ENCODE data around the gene EMC8.

The EMC8 gene

GRCh38 chr16:85752511-85753420 is 46.6 kb downstream of the EMC8 start:
- DNase-seq = no peak

- DNase-seq = no peak
Observed at GRCh38 chr16:85751698-85752501, 47.4 kb downstream of the EMC8 start.

GRCh38 chr16:85750827-85751697 is 48.3 kb downstream of the EMC8 start, which contains the start of gene C16orf74:
TSS of gene C16orf74 (minus strand) at chr16:85751096. CDS start at chr16:85735217, 15,879 bp downstream.
- DNase-seq = peak; percentile 20

- peak; percentile 30 for DNase-seq
Observed at GRCh38 chr16:85750146-85750826, 49.1 kb downstream of the EMC8 start.

- DNase-seq = no peak
Observed at GRCh38 chr16:85749771-85750145, 49.6 kb downstream of the EMC8 start.

GRCh38 chr16:85746460-85747215 is 52.7 kb downstream of the EMC8 start:
- no peak for DNase-seq

- DNase-seq = no peak
Observed at GRCh38 chr16:85738923-85739715, 60.2 kb downstream of the EMC8 start.

- DNase-seq = no peak
Observed at GRCh38 chr16:85736921-85737320, 62.4 kb downstream of the EMC8 start.

GRCh38 chr16:85735946-85736345 is 63.4 kb downstream of the EMC8 start:
- no peak for DNase-seq

GRCh38 chr16:85735225-85735635 is 64.1 kb downstream of the EMC8 start:
- DNase-seq = no peak

- no peak for DNase-seq
Observed at GRCh38 chr16:85734311-85735017, 64.9 kb downstream of the EMC8 start.

- no peak for DNase-seq
Observed at GRCh38 chr16:85733839-85734170, 65.5 kb downstream of the EMC8 start.

- no peak for DNase-seq
Observed at GRCh38 chr16:85733155-85733838, 66.0 kb downstream of the EMC8 start.

- DNase-seq = no peak
Observed at GRCh38 chr16:85731179-85731578, 68.2 kb downstream of the EMC8 start.

GRCh38 chr16:85730186-85730465 is 69.2 kb downstream of the EMC8 start:
- DNase-seq = no peak

GRCh38 chr16:85729452-85730185 is 69.7 kb downstream of the EMC8 start:
- DNase-seq = no peak

GRCh38 chr16:85728879-85729278 is 70.5 kb downstream of the EMC8 start:
- DNase-seq = no peak

All from NCI-H1694 treated with DMSO at 0.1 percent for 48 hours (cell line).